ENCODE results near the gene B4GALNT2. TPM values are rescaled to one million over a fixed set of nuclear protein-coding genes. Genes with fewer than 3 reads are reported as not detected.
"Not testable (repeated sequence)": the region's sequence is repeated elsewhere in the genome, so short reads cannot be mapped to it uniquely, and the experiment has no call there.

The B4GALNT2 gene
- not detected for total RNA-seq (2021; fragmentation: NEBNext Ultra II Directional; extraction: Animal tissue kit (Norgen Biotek cat#: 25700))
- long read RNA-seq = 0 reads

- no peak for TF ChIP-seq CTCF (IDR thresholded peaks at IDR 0.05)
- Mint-ChIP-seq H3K27ac (no peak within 1 kb of the TSS), H3K27me3 (ENCODE audit: insufficient read depth) (peaks cover 52% of the 10 kb centered on the region), H3K4me1 (ENCODE audit: low read depth) (peaks cover 7% of the 10 kb centered on the region; the same call in 1 of the 2 replicates), H3K9me3 (peaks cover 15% of the 10 kb centered on the region), H3K36me3 (ENCODE audit: low read depth) (no peaks in the 10 kb centered on the region), H3K4me3 (peak within 1 kb of the TSS; percentile 71)
- no peak for DNase-seq
These were observed at the start of gene B4GALNT2 for GRCh38 chr17:49132699-49133364. TSS of gene B4GALNT2 (plus strand) at chr17:49132769. CDS start at chr17:49132793, 24 bp downstream.

GRCh38 chr17:49085046-49085445 is 47.5 kb upstream of the B4GALNT2 start:
- H3K4me1 Mint-ChIP-seq (ENCODE audit: low read depth); DNase-seq; H3K9me3 Mint-ChIP-seq; H3K27ac Mint-ChIP-seq; H3K4me3 Mint-ChIP-seq; H3K36me3 Mint-ChIP-seq (ENCODE audit: low read depth): not testable (repeated sequence)
- peaks cover 32% of the 10 kb centered on the region for H3K27me3 Mint-ChIP-seq (ENCODE audit: insufficient read depth)

- H3K4me3 Mint-ChIP-seq = no peak overlapping the region
- H3K27me3 Mint-ChIP-seq (ENCODE audit: insufficient read depth) = peaks cover 33% of the 10 kb centered on the region
- H3K9me3 Mint-ChIP-seq = peaks cover 6% of the 10 kb centered on the region
- H3K27ac Mint-ChIP-seq = no peak overlapping the region
- no peak for TF ChIP-seq CTCF (IDR thresholded peaks at IDR 0.05)
- DNase-seq = no peak
- H3K4me1 Mint-ChIP-seq (ENCODE audit: low read depth) = peaks cover 4% of the 10 kb centered on the region; the same call in 1 of the 2 replicates
- peaks cover 5% of the 10 kb centered on the region for H3K36me3 Mint-ChIP-seq (ENCODE audit: low read depth)
These were observed 46.8 kb upstream of the B4GALNT2 start for GRCh38 chr17:49085565-49086315.

- H3K9me3 Mint-ChIP-seq = peaks cover 11% of the 10 kb centered on the region
- no peak for TF ChIP-seq CTCF (IDR thresholded peaks at IDR 0.05)
- peaks cover 10% of the 10 kb centered on the region for H3K36me3 Mint-ChIP-seq (ENCODE audit: low read depth)
These were observed 46.3 kb upstream of the B4GALNT2 start for GRCh38 chr17:49086316-49086605.

GRCh38 chr17:49086649-49087048 is 45.9 kb upstream of the B4GALNT2 start:
- no peak for DNase-seq
- Mint-ChIP-seq H3K27ac (no peak overlapping the region), H3K4me3 (no peak overlapping the region), H3K4me1 (ENCODE audit: low read depth) (peaks cover 4% of the 10 kb centered on the region; the same call in 1 of the 2 replicates), H3K9me3 (peaks cover 14% of the 10 kb centered on the region), H3K36me3 (ENCODE audit: low read depth) (peaks cover 11% of the 10 kb centered on the region), H3K27me3 (ENCODE audit: insufficient read depth) (peaks cover 38% of the 10 kb centered on the region)
- TF ChIP-seq CTCF (IDR thresholded peaks at IDR 0.05) = no peak

More at GRCh38 chr17:49086316-49086605, 46.3 kb upstream of the B4GALNT2 start:
- Mint-ChIP-seq H3K4me1 (ENCODE audit: low read depth) (peaks cover 4% of the 10 kb centered on the region; the same call in 1 of the 2 replicates), H3K4me3 (no peak overlapping the region), H3K27ac (no peak overlapping the region), H3K27me3 (ENCODE audit: insufficient read depth) (peaks cover 35% of the 10 kb centered on the region)
- DNase-seq = no peak

- DNase-seq = no peak
- peaks cover 14% of the 10 kb centered on the region for H3K9me3 Mint-ChIP-seq
- H3K27ac Mint-ChIP-seq = no peak overlapping the region
- peaks cover 31% of the 10 kb centered on the region for H3K27me3 Mint-ChIP-seq (ENCODE audit: insufficient read depth)
- H3K4me1 Mint-ChIP-seq (ENCODE audit: low read depth) = peaks cover 4% of the 10 kb centered on the region; the same call in 1 of the 2 replicates
- peaks cover 11% of the 10 kb centered on the region for H3K36me3 Mint-ChIP-seq (ENCODE audit: low read depth)
- TF ChIP-seq CTCF (IDR thresholded peaks at IDR 0.05) = no peak
- H3K4me3 Mint-ChIP-seq = no peak overlapping the region
These were observed 43.5 kb upstream of the B4GALNT2 start for GRCh38 chr17:49089094-49089493.
